ENCODE measurements around the gene TLN1. TPM values are rescaled to one million over a fixed set of nuclear protein-coding genes. Genes with fewer than 3 reads are reported as not detected.

The TLN1 gene
- total and polyA plus RNA-seq, 2 of the 4 experiments (the other 2 are of a cell fraction): 228 to 346 TPM

GRCh38 chr9:35685506-35685905, 46.5 kb downstream of the TLN1 start:
- peak overlapping the region; percentile 24; the same call in 1 of the 2 replicates for H3K9ac ChIP-seq (ENCODE audit: low read depth, low read length)
- no peak overlapping the region for H2AK5ac ChIP-seq (ENCODE audit: low read depth, low read length)
- H4K8ac ChIP-seq (ENCODE audit: low read depth in 2 of 2, low read length in 2 of 2): no peak overlapping the region; a peak in 1 of 4 replicates
- no peak overlapping the region for H4K5ac ChIP-seq (ENCODE audit: low read depth, low read length)
- no peak overlapping the region for H3K56ac ChIP-seq (ENCODE audit: extremely low read depth, insufficient read depth, low read length)
- no peak overlapping the region for H2AFZ ChIP-seq (replicated peaks; ENCODE audit: low read length, poor library complexity)
- H3K4me2 ChIP-seq (ENCODE audit: low read depth, low read length): peak overlapping the region; percentile 13; the same call in 1 of the 2 replicates
- peaks cover 13 to 86% of the 10 kb centered on the region in 2 experiments for H3K79me1 ChIP-seq (ENCODE audit: low read depth in 1 of 2, low read length in 2 of 2)
- H3K27ac ChIP-seq (ENCODE audit: insufficient read depth, low read length): peak overlapping the region; percentile 11; the same call in 1 of the 2 replicates
- H3K9me1 ChIP-seq (ENCODE audit: insufficient read depth, low read length): peaks cover 48% of the 10 kb centered on the region
- ATAC-seq (ENCODE audit: low read depth) (no peak), DNase-seq (no peak)
- H3K14ac ChIP-seq (replicated peaks; ENCODE audit: low read depth, low read length): peak overlapping the region; percentile 22; the same call in 1 of the 2 replicates
- BruUV-seq (replicated peaks): no TSS peak
- TF ChIP-seq NFE2L2 (IDR thresholded peaks at IDR 0.05; ENCODE audit: low read depth, low read length): no peak
- no peak for TF ChIP-seq CEBPB (IDR thresholded peaks at IDR 0.05; ENCODE audit: low read depth, low read length)
- TF ChIP-seq CTCF (conservative IDR thresholded peaks at IDR 0.05; ENCODE audit: low read depth, low read length): no peak
- TF ChIP-seq CHD1 (IDR thresholded peaks at IDR 0.05; ENCODE audit: low read depth, low read length): no peak
- intact Hi-C loops (cut with micrococcal nuclease): loop anchor here (10.0 kb wide), 1 partner anchor 81 kb away; the partner anchor contains the start of gene TESK1
- no peak overlapping the region for H2BK20ac ChIP-seq (ENCODE audit: low read depth, low read length)
- no peak overlapping the region for H2BK15ac ChIP-seq (ENCODE audit: low read depth, low read length)
- no peaks in the 10 kb centered on the region for H3K9me3 ChIP-seq (ENCODE audit: control insufficient read depth, insufficient read depth, low read length)
- no peak overlapping the region for H3K4me3 ChIP-seq (ENCODE audit: insufficient read depth, low read depth, low read length)
- in situ Hi-C loops (cut with MboI; ENCODE audit: low sequenced_read_pairs): no loop called here
- H3K18ac ChIP-seq (ENCODE audit: low read depth, low read length): no peak overlapping the region
- POLR2A ChIA-PET (ENCODE audit: unreplicated experiment): interaction anchor here (0.9 to 3.8 kb wide), 3 partner anchors 11 to 24 kb away, joined by 4 to 14 read pairs (median 11); no protein-coding TSS in a partner anchor
- peaks cover 67% of the 10 kb centered on the region for H3K36me3 ChIP-seq (ENCODE audit: control insufficient read depth, insufficient read depth, low read length)
- H4K20me1 ChIP-seq (ENCODE audit: insufficient read depth, low read length): peaks cover 92% of the 10 kb centered on the region
- H3K4ac ChIP-seq (ENCODE audit: low read depth, low read length): no peak overlapping the region
- CTCF ChIA-PET: interaction anchor here (0.6 kb wide), 1 partner anchor 39 kb away, joined by 3 read pairs; no protein-coding TSS in a partner anchor
- 72% methylated on average over 9 of the region's 13 CpGs; no CpG with 5 or more reads in 1 of the 2 experiments for WGBS, 2 experiments (ENCODE audit: extremely low coverage in 2 of 2, insufficient read length in 1 of 2)
- peak overlapping the region; percentile 26 for H3K23ac ChIP-seq (ENCODE audit: low read depth, low read length)
- H4K91ac ChIP-seq (ENCODE audit: insufficient read depth, low read depth, low read length): no peak overlapping the region
- H2BK5ac ChIP-seq (ENCODE audit: low read depth, low read length, poor library complexity, severe bottlenecking): peak overlapping the region; percentile 25
- H3K27me3 ChIP-seq (ENCODE audit: control insufficient read depth, insufficient read depth, low read length): no peaks in the 10 kb centered on the region
- no peak overlapping the region for H2AK9ac ChIP-seq (replicated peaks; ENCODE audit: low read depth, low read length, poor library complexity)
- no peak overlapping the region for H2BK120ac ChIP-seq (ENCODE audit: low read depth, low read length)
- dilution Hi-C loops (cut with HindIII; ENCODE audit: low sequenced_read_pairs, unreplicated experiment): no loop called here
- H3K4me1 ChIP-seq (ENCODE audit: control insufficient read depth, insufficient read depth, low read length): peaks cover 55% of the 10 kb centered on the region
